Measurements from ENCODE around the gene BTNL8.

Gene BTNL8

DNA sequence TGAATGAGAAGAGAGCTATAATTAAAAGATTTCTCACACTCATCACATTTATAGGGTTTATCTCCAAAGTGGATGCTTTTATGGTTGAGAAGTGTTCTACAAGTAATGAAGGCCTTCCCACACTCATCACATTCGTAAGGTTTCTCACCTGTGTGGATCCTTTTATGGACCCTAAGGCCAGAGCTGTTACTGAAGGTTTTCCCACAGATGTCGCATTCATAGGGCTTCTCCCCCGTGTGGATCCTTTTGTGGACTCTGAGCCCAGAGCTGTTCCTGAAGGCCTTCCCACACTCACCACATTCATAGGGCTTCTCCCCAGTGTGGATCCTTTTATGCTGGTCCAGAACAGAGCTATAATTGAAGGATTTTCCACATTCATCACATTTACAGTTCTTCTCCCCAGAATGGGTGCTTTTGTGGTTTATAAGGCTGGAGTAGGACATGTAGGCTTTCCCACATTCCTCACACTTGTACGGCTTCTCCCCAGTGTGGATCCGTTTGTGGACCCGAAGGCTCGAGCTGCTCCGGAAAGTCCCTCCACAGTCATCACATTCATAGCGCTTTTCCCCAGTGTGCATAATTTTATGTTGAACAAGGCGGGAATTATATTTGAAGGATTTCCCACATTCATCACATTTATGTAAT is 48.4 kb upstream of the BTNL8 start:
- no peak for TF ChIP-seq BACH2 (CRISPR knock-in tag; IDR thresholded peaks at IDR 0.05; ENCODE audit: borderline replicate concordance)
- no peak for TF ChIP-seq ZNF70 (CRISPR knock-in tag; IDR thresholded peaks at IDR 0.05)
- TF ChIP-seq, protein P1, sequence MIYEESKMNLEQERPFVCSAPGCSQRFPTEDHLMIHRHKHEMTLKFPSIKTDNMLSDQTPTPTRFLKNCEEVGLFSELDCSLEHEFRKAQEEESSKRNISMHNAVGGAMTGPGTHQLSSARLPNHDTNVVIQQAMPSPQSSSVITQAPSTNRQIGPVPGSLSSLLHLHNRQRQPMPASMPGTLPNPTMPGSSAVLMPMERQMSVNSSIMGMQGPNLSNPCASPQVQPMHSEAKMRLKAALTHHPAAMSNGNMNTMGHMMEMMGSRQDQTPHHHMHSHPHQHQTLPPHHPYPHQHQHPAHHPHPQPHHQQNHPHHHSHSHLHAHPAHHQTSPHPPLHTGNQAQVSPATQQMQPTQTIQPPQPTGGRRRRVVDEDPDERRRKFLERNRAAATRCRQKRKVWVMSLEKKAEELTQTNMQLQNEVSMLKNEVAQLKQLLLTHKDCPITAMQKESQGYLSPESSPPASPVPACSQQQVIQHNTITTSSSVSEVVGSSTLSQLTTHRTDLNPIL (CRISPR knock-in tag; IDR thresholded peaks at IDR 0.05; ENCODE audit: low read depth): no peak
- TF ChIP-seq ZFP30 (CRISPR knock-in tag; IDR thresholded peaks at IDR 0.05): no peak
- no peak for TF ChIP-seq ARNTL (CRISPR knock-in tag; IDR thresholded peaks at IDR 0.05; ENCODE audit: borderline replicate concordance, low read depth)
- no peak for TF ChIP-seq TCF4 (CRISPR knock-in tag; IDR thresholded peaks at IDR 0.05; ENCODE audit: borderline replicate concordance)
- TF ChIP-seq PPARA (CRISPR knock-in tag; IDR thresholded peaks at IDR 0.05; ENCODE audit: borderline replicate concordance): no peak
- TF ChIP-seq SNAI2 (CRISPR knock-in tag; IDR thresholded peaks at IDR 0.05): no peak
- TF ChIP-seq RARB (CRISPR knock-in tag; IDR thresholded peaks at IDR 0.05): no peak
- ATAC-seq: no peak

DNA sequence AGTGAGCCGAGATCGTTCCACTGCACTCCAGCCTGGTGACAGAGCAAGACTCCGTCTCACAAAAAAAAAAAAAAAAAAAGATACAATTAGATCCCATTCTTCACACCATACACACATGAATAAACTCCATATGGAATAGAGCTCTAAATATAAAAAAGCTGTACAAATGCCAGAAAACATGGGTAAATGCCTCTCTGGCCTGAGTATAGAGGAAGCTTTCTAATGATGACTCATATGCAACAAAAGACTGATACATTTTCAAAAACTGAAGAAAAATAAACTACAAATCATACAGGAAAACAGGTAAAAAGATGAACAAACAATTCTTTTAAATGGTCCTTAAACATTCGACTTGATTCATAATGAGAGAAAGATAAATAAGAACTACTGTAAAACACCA is 46.5 kb upstream of the BTNL8 start:
- TF ChIP-seq, protein P2, sequence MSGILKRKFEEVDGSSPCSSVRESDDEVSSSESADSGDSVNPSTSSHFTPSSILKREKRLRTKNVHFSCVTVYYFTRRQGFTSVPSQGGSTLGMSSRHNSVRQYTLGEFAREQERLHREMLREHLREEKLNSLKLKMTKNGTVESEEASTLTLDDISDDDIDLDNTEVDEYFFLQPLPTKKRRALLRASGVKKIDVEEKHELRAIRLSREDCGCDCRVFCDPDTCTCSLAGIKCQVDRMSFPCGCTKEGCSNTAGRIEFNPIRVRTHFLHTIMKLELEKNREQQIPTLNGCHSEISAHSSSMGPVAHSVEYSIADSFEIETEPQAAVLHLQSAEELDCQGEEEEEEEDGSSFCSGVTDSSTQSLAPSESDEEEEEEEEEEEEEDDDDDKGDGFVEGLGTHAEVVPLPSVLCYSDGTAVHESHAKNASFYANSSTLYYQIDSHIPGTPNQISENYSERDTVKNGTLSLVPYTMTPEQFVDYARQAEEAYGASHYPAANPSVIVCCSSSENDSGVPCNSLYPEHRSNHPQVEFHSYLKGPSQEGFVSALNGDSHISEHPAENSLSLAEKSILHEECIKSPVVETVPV (CRISPR knock-in tag; IDR thresholded peaks at IDR 0.05): no peak
- TF ChIP-seq, protein P3, sequence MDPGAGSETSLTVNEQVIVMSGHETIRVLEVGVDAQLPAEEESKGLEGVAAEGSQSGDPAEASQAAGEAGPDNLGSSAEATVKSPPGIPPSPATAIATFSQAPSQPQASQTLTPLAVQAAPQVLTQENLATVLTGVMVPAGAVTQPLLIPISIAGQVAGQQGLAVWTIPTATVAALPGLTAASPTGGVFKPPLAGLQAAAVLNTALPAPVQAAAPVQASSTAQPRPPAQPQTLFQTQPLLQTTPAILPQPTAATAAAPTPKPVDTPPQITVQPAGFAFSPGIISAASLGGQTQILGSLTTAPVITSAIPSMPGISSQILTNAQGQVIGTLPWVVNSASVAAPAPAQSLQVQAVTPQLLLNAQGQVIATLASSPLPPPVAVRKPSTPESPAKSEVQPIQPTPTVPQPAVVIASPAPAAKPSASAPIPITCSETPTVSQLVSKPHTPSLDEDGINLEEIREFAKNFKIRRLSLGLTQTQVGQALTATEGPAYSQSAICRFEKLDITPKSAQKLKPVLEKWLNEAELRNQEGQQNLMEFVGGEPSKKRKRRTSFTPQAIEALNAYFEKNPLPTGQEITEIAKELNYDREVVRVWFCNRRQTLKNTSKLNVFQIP (CRISPR knock-in tag; IDR thresholded peaks at IDR 0.05; ENCODE audit: borderline replicate concordance, low read depth): no peak
- TF ChIP-seq BACH2 (CRISPR knock-in tag; IDR thresholded peaks at IDR 0.05; ENCODE audit: borderline replicate concordance): no peak
- TF ChIP-seq ZNF8 (CRISPR knock-in tag; IDR thresholded peaks at IDR 0.05): no peak
- TF ChIP-seq ZC3H10 (CRISPR knock-in tag; IDR thresholded peaks at IDR 0.05): no peak
- no peak for TF ChIP-seq ZFP3 (CRISPR knock-in tag; IDR thresholded peaks at IDR 0.05)
- no peak for TF ChIP-seq TOX (CRISPR knock-in tag; IDR thresholded peaks at IDR 0.05; ENCODE audit: borderline replicate concordance)
- TF ChIP-seq ESRRG (CRISPR knock-in tag; IDR thresholded peaks at IDR 0.05): no peak
- TF ChIP-seq, protein P4, sequence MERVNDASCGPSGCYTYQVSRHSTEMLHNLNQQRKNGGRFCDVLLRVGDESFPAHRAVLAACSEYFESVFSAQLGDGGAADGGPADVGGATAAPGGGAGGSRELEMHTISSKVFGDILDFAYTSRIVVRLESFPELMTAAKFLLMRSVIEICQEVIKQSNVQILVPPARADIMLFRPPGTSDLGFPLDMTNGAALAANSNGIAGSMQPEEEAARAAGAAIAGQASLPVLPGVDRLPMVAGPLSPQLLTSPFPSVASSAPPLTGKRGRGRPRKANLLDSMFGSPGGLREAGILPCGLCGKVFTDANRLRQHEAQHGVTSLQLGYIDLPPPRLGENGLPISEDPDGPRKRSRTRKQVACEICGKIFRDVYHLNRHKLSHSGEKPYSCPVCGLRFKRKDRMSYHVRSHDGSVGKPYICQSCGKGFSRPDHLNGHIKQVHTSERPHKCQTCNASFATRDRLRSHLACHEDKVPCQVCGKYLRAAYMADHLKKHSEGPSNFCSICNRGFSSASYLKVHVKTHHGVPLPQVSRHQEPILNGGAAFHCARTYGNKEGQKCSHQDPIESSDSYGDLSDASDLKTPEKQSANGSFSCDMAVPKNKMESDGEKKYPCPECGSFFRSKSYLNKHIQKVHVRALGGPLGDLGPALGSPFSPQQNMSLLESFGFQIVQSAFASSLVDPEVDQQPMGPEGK (CRISPR knock-in tag; IDR thresholded peaks at IDR 0.05; ENCODE audit: borderline replicate concordance): no peak
- TF ChIP-seq ISL1 (CRISPR knock-in tag; IDR thresholded peaks at IDR 0.05): no peak
- TF ChIP-seq PPARA (CRISPR knock-in tag; IDR thresholded peaks at IDR 0.05; ENCODE audit: borderline replicate concordance): no peak
- no peak for TF ChIP-seq ZFP30 (CRISPR knock-in tag; IDR thresholded peaks at IDR 0.05)
- TF ChIP-seq, protein P5, sequence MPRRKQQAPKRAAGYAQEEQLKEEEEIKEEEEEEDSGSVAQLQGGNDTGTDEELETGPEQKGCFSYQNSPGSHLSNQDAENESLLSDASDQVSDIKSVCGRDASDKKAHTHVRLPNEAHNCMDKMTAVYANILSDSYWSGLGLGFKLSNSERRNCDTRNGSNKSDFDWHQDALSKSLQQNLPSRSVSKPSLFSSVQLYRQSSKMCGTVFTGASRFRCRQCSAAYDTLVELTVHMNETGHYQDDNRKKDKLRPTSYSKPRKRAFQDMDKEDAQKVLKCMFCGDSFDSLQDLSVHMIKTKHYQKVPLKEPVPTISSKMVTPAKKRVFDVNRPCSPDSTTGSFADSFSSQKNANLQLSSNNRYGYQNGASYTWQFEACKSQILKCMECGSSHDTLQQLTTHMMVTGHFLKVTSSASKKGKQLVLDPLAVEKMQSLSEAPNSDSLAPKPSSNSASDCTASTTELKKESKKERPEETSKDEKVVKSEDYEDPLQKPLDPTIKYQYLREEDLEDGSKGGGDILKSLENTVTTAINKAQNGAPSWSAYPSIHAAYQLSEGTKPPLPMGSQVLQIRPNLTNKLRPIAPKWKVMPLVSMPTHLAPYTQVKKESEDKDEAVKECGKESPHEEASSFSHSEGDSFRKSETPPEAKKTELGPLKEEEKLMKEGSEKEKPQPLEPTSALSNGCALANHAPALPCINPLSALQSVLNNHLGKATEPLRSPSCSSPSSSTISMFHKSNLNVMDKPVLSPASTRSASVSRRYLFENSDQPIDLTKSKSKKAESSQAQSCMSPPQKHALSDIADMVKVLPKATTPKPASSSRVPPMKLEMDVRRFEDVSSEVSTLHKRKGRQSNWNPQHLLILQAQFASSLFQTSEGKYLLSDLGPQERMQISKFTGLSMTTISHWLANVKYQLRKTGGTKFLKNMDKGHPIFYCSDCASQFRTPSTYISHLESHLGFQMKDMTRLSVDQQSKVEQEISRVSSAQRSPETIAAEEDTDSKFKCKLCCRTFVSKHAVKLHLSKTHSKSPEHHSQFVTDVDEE (CRISPR knock-in tag; IDR thresholded peaks at IDR 0.05): no peak
- TF ChIP-seq, protein P1 (CRISPR knock-in tag; IDR thresholded peaks at IDR 0.05; ENCODE audit: low read depth): no peak
- TF ChIP-seq CSDC2 (CRISPR knock-in tag; IDR thresholded peaks at IDR 0.05): no peak
- no peak for ATAC-seq

Measured in SK-N-SH treated with all-trans-retinoic acid at 6 μM for 48 hours (cell line).